Kidney epithelial cell (primary cell): ENCODE data around the gene RUNX2. TPM values are rescaled to one million over a fixed set of nuclear protein-coding genes. Genes with fewer than 3 reads are reported as not detected.

Experiments used
- DNase-seq: peaks from one replicate; pipeline ENCODE4 v3.0.0-alpha.2; 2010; ENCODE audit warnings: low read depth
- H3K27me3 ChIP-seq: 2 replicates; pipeline ENCODE4 v1.6.0; 2011; ENCODE audit warnings: low read length; ENCODE audit not compliant: control insufficient read depth, insufficient read depth
- H3K36me3 ChIP-seq: 2 replicates; pipeline ENCODE4 v1.5.1; 2011; ENCODE audit warnings: low read length; ENCODE audit not compliant: control insufficient read depth, insufficient read depth
- H3K4me3 ChIP-seq: 2 replicates; pipeline ENCODE4 v1.5.1; 2011; ENCODE audit warnings: low read depth, mild to moderate bottlenecking, control low read depth, low read length
- total RNA-seq: library from RNA; depleted of rRNA; stranded (reverse); fragments of >200 nt; gene quantifications from 2 replicates; pipeline ENCODE4 v1.2.3, GENCODE V29; 2015
- TF ChIP-seq, protein P1 (sequence below): IDR thresholded peaks from 2 replicates; pipeline ENCODE4 v1.5.1; 2011; ENCODE audit warnings: mild to moderate bottlenecking, moderate library complexity, low read length, control low read depth, inconsistent platforms; ENCODE audit not compliant: insufficient read depth, poor library complexity, severe bottlenecking

Gene RUNX2
- total RNA-seq, 1 donor from 2014 or later, result 9.2 TPM

- Histone ChIP-seq H3K4me3 (no peak overlapping the region), H3K36me3 (no peaks in the 10 kb centered on the region), H3K27me3 (no peaks in the 10 kb centered on the region)
- TF ChIP-seq, protein P1, sequence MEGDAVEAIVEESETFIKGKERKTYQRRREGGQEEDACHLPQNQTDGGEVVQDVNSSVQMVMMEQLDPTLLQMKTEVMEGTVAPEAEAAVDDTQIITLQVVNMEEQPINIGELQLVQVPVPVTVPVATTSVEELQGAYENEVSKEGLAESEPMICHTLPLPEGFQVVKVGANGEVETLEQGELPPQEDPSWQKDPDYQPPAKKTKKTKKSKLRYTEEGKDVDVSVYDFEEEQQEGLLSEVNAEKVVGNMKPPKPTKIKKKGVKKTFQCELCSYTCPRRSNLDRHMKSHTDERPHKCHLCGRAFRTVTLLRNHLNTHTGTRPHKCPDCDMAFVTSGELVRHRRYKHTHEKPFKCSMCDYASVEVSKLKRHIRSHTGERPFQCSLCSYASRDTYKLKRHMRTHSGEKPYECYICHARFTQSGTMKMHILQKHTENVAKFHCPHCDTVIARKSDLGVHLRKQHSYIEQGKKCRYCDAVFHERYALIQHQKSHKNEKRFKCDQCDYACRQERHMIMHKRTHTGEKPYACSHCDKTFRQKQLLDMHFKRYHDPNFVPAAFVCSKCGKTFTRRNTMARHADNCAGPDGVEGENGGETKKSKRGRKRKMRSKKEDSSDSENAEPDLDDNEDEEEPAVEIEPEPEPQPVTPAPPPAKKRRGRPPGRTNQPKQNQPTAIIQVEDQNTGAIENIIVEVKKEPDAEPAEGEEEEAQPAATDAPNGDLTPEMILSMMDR, result no peak
- DNase-seq, result no peak
These were observed 58.4 kb downstream of the RUNX2 start for GRCh38 chr6:45386501-45386900.

- H3K27me3 ChIP-seq, result no peaks in the 10 kb centered on the region
- H3K4me3 ChIP-seq, result no peak overlapping the region
- no peak for DNase-seq
- no peaks in the 10 kb centered on the region for H3K36me3 ChIP-seq
- TF ChIP-seq, protein P1, result no peak
These were observed 59.1 kb downstream of the RUNX2 start for GRCh38 chr6:45387236-45387635.

DNA sequence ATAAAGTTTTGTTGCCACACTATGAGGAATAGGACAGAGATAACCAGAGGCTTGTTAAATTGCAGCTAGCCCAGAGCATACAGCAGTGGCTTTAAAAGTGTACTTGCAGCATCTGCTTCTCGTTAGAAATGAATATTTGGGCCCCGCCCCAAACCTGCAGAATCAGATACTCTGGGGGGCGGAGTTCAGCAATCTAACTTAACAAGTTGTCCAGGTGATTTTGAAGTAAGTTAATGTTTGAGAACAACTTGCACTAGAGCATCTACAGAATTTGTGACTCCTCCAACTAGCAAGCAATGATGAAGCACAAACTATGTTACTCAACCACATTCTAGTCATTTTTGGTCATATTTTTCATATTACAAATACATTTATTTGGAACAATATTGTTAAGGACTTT, 60.2 kb downstream of the RUNX2 start:
- no peak for DNase-seq
- TF ChIP-seq, protein P1, result no peak
- Histone ChIP-seq H3K27me3 (no peaks in the 10 kb centered on the region), H3K4me3 (no peak overlapping the region), H3K36me3 (no peaks in the 10 kb centered on the region)

DNA sequence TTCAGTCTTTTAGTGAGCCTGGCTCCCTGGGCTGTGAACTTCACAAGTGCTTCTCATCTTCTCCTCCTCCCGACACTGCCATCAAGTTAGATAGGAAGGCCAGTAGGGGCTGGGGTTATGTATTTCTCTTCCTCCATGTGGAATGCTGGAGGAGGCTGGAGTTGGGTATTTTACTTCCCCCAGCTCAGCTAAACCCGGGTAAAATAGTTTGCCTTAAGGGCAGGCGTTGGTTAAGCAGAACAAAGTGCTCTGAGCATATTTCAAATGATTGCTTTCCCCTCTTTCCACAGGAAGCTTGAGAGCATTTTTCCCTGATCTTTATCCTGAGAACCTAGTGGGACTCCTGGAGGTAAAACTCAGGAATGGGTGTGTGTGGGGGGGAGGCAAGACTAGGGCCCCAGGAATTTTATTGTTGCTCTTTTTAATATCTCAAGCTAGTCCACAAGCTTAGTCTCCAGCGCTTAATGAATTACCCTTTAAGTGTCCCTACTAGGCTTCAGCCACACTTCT, 66.5 kb downstream of the RUNX2 start:
- Histone ChIP-seq H3K27me3 (no peaks in the 10 kb centered on the region), H3K4me3 (no peak overlapping the region), H3K36me3 (no peaks in the 10 kb centered on the region)
- TF ChIP-seq, protein P1, result no peak
- no peak for DNase-seq

DNA sequence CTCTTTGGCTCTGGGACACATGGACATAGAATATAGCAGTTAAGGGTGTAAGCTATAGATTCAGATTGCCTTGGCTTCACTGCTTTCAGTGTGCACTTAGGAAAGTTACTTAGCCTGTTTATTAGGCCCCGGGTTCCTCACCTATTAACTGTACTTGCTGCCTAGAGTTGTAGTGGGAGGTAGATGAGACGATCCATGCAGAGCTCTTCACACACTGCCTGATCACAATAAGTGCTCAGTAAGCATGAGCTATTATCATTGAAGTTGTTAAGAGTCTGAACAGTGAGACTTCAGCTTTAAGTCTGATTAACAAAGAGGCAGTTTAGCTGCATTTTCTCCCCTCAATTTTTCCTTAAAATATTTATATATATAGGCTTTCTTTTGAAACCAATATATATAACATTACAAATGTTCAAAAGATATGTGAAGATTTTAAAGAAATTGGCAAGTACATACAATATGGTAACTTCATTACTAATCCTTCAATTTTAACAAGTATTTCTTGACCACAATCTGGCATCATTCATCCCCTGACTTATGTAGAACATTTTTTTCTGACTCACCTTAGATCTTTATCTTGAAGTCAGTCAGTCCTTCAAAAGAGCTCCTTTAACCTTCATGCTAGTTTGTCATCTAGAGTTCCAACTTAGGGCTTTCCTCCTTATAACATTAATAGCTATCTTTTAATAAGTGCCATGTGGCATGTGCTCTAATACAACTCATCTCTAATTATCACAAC, 70.1 kb downstream of the RUNX2 start:
- H3K27me3 ChIP-seq, result no peaks in the 10 kb centered on the region
- no peak overlapping the region for H3K4me3 ChIP-seq
- no peak for DNase-seq
- TF ChIP-seq, protein P1, result no peak
- no peaks in the 10 kb centered on the region for H3K36me3 ChIP-seq

DNA sequence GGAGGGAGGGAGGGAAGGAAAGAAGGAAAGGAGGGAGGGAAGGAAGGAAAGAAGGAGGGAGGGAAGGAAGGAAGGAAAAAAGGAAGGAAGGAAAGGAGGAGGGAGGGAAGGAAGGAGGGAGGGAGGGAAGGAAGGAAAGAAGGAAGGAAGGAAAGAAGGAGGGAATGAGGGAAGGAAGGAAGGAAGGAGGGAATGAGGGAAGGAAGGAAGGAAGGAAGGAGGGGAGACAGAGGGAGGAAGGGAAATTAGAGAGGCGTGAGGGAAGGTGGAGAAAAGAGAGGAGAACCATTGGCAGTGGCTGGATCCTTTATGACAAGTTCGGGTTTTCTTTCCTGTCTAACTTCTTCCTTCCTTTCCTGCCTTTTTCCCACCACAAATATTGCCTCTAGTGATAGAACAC, 71.9 kb downstream of the RUNX2 start:
- TF ChIP-seq, protein P1, result no peak
- H3K27me3 ChIP-seq, result no peaks in the 10 kb centered on the region
- DNase-seq, result no peak
- H3K36me3 ChIP-seq, result no peaks in the 10 kb centered on the region
- no peak overlapping the region for H3K4me3 ChIP-seq
